ENCODE results near the gene LGALS4. TPM values are rescaled to one million over a fixed set of nuclear protein-coding genes. Genes with fewer than 3 reads are reported as not detected.
"Not testable (repeated sequence)": the region's sequence is repeated elsewhere in the genome, so short reads cannot be mapped to it uniquely, and the experiment has no call there.

The LGALS4 gene
- total RNA-seq, 1 donor from 2014 or later, result 1.1 TPM

DNA sequence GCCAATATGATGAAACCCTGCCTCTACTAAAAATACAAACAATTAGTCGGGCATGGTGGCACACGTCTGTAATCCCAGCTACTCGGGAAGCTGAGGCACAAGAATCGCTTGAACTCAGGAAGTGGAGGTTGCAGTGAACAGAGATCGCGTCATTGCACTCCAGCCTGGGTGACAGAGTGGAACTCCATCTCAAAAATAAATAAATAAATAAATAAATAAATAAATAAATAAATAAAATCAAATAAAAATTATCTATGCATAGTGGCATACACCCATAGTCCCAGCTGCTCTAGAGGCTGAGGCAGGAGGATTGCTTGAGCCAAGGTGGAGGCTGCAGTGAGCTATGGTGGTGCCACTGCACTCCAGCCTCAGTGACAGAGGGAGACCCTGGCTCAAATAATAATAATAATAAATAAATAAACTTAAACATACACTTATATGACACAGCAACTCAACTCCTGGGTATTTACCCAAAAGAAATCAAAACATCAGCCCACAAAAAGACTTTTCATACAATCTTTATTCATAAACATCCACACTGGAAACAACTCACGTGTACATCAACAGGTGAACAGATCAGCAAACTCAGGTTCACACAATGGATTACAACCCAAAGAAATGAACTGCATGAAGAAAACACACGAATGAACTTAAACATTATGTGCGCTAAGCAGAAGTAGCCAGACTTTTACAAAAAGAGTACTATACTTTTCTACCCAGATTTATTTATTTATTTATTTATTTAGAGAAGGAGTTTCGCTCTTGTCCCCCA is 46.3 kb downstream of the LGALS4 start:
- FAIRE-seq (no peak), DNase-seq (ENCODE audit: low read depth) (no peak)
- no peak overlapping the region for H3K4me3 ChIP-seq (ENCODE audit: low read depth, low read length)
- TF ChIP-seq, protein P1, sequence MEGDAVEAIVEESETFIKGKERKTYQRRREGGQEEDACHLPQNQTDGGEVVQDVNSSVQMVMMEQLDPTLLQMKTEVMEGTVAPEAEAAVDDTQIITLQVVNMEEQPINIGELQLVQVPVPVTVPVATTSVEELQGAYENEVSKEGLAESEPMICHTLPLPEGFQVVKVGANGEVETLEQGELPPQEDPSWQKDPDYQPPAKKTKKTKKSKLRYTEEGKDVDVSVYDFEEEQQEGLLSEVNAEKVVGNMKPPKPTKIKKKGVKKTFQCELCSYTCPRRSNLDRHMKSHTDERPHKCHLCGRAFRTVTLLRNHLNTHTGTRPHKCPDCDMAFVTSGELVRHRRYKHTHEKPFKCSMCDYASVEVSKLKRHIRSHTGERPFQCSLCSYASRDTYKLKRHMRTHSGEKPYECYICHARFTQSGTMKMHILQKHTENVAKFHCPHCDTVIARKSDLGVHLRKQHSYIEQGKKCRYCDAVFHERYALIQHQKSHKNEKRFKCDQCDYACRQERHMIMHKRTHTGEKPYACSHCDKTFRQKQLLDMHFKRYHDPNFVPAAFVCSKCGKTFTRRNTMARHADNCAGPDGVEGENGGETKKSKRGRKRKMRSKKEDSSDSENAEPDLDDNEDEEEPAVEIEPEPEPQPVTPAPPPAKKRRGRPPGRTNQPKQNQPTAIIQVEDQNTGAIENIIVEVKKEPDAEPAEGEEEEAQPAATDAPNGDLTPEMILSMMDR (IDR thresholded peaks at IDR 0.05; ENCODE audit: insufficient read depth, low read length, severe bottlenecking), result no peak
- no peaks in the 10 kb centered on the region for H3K27me3 ChIP-seq (ENCODE audit: control insufficient read depth, insufficient read depth, low read length)
- no peaks in the 10 kb centered on the region for H3K36me3 ChIP-seq (ENCODE audit: control insufficient read depth, insufficient read depth, low read length)

DNA sequence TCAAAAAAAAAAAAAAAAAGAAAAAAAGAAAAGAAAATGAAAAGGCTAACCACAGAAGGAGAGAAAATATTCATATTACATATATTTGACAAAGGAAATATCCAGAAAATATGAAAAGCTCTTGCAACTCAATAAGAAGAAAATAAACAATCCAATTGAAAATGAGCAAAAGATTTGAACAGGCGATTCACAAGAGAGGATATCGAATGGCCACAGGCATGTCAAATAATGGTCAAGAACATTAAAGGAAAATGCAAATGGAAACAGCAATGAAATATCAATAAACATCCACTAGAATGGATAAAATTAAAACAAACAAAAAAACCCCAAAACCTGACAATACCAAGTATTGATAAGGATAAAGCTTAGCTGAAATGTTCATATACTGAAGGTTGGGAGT is 47.5 kb downstream of the LGALS4 start:
- TF ChIP-seq, protein P1 (IDR thresholded peaks at IDR 0.05; ENCODE audit: insufficient read depth, low read length, severe bottlenecking), result no peak
- no peak for DNase-seq (ENCODE audit: low read depth)
- H3K27me3 ChIP-seq (ENCODE audit: control insufficient read depth, insufficient read depth, low read length), result no peaks in the 10 kb centered on the region
- no peak overlapping the region for H3K4me3 ChIP-seq (ENCODE audit: low read depth, low read length)
- H3K36me3 ChIP-seq (ENCODE audit: control insufficient read depth, insufficient read depth, low read length), result no peaks in the 10 kb centered on the region
- FAIRE-seq, result no peak

DNA sequence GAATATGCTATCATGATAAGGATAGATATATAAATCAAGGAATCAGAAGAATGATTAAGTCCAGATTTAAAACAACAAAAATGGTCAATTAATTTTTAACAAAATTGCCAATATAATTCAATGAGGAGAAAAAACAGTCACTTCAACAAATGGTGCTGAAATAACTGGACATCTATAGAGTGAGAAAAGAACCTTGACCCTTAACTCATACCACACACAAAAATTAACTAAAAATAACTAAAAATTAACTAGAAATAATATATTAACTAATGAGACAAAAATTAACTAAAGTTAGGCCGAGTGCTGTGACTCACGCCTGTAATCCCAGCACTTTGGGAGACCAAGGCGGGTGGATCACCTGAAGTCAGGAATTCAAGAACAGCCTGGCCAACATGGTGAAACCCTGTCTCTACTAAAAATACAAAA is 48.9 kb downstream of the LGALS4 start:
- Histone ChIP-seq H3K27me3 (ENCODE audit: control insufficient read depth, insufficient read depth, low read length) (no peaks in the 10 kb centered on the region), H3K4me3 (ENCODE audit: low read depth, low read length) (no peak overlapping the region), H3K36me3 (ENCODE audit: control insufficient read depth, insufficient read depth, low read length) (no peaks in the 10 kb centered on the region)
- no peak for FAIRE-seq
- TF ChIP-seq, protein P1 (IDR thresholded peaks at IDR 0.05; ENCODE audit: insufficient read depth, low read length, severe bottlenecking), result no peak
- no peak for DNase-seq (ENCODE audit: low read depth)

DNA sequence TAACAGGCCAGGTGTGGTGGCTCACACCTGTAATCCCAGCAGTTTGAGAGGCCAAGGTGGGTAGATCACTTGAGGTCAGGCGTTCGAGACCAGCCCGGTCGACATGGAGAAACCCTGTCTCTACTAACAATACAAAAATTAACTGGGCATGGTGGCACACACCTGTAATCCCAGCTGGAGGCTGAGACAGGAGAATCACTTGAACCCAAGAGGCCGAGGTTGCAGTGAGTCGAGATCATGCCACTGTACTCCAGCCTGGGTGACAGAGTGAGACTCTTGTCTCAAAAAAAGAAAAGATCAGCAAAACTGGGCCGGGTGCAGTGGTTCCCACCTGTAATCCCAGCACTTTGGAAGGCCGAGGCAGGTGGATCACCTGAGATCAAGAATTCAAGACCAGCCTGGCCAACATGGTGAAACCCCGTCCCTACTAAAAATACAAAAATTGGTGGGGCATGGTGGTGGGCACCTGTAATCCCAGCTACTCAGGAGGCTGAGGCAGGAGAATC is 50.8 kb downstream of the LGALS4 start:
- not testable (repeated sequence) for H3K27me3 ChIP-seq (ENCODE audit: control insufficient read depth, insufficient read depth, low read length); H3K4me3 ChIP-seq (ENCODE audit: low read depth, low read length); FAIRE-seq; DNase-seq (ENCODE audit: low read depth); H3K36me3 ChIP-seq (ENCODE audit: control insufficient read depth, insufficient read depth, low read length)

DNA sequence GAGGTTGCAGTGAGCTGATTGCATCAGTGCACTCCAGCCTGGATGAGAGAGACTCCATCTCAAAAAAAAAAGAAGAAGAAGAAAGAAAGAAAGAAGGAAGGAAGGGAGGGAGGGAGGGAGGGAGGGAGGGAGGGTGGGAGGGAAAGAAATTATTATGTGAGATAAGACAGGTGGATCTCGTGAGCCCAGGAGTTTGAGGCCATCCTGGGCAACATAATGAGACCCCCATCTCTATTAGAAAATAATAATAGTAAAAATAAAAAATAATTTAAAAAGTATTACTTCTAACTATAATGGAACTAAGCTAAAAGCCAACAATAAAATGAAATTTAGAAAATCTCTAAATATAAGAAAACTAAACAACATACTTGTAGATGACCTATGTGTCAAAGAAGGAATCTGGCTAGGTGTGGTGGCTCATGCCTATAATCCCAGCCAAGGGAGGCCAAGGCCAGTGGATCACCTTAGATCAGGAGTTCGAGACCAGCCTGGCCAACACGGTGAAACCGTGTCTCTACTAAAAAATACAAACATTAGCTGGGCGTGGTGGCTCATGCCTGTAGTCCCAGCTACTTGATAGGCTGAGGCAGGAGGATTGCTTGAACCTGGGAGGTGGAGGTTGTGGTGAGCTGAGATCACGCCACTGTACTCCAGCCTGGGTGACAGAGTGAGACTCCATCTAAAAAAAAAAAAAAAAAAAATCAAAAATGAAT is 51.8 kb downstream of the LGALS4 start:
- FAIRE-seq; H3K27me3 ChIP-seq (ENCODE audit: control insufficient read depth, insufficient read depth, low read length); H3K4me3 ChIP-seq (ENCODE audit: low read depth, low read length); H3K36me3 ChIP-seq (ENCODE audit: control insufficient read depth, insufficient read depth, low read length); DNase-seq (ENCODE audit: low read depth): not testable (repeated sequence)

DNA sequence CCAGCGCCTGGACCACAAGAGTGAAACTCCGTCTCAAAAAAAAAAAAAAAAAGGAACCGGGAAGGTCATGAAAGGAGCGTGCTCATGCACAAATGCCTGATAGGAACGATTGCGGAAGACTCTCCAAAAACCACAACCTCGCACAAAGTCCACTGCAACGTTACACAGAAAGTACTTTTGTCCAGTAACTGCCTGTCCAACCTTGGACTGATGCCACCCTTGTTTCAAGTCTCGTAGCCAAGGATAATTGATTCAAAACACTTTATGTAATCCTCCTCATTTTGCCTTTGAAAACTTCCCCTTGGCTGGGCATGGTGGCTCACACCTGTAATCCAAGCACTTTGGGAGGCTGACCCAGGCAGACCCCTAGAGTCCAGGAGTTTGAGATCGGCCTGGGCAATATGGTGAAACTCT is 53.1 kb downstream of the LGALS4 start:
- H3K4me3 ChIP-seq (ENCODE audit: low read depth, low read length), result no peak overlapping the region
- no peak for DNase-seq (ENCODE audit: low read depth)
- H3K27me3 ChIP-seq (ENCODE audit: control insufficient read depth, insufficient read depth, low read length), result no peaks in the 10 kb centered on the region
- H3K36me3 ChIP-seq (ENCODE audit: control insufficient read depth, insufficient read depth, low read length), result no peaks in the 10 kb centered on the region
- no peak for FAIRE-seq
- TF ChIP-seq, protein P1 (IDR thresholded peaks at IDR 0.05; ENCODE audit: insufficient read depth, low read length, severe bottlenecking), result no peak

DNA sequence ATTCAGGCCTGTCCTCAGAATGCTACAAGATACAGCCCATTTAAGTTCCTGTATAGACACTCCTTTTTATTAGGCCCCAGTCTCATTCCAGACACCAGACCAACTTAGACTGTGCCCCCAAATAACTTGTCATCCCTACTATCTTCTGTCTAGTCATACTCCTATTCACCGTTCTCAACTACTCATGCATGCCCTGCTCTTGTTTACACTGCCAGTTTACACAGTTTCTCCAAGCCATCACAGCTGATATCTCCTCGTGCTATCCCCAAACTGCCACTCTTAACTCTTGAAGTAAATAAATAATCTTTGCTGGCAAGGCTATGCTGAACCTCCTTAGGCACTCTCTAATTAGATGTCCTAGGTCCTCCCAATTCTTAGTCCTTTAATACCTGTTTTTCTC is 58.5 kb downstream of the LGALS4 start:
- H3K36me3 ChIP-seq (ENCODE audit: control insufficient read depth, insufficient read depth, low read length); DNase-seq (ENCODE audit: low read depth); H3K27me3 ChIP-seq (ENCODE audit: control insufficient read depth, insufficient read depth, low read length); FAIRE-seq; H3K4me3 ChIP-seq (ENCODE audit: low read depth, low read length): not testable (repeated sequence)

DNA sequence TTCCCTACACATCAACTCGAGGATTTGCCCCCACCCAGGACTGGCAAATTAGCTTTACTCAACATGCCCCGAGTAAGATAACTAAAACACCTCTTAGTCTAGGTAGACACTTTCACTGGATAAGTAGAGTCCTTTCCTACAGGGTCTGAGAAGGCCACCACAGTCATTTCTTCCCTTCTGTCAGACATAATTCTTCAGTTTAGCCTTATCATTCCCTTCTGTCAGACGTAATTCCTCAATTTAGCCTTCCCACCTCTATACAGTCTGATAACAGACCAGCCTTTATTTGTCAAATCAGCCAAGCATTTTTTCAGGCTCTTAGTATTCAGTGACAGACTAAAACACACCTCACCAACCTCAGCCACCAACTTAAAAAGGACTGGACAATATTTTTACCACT is 59.0 kb downstream of the LGALS4 start:
- not testable (repeated sequence) for H3K36me3 ChIP-seq (ENCODE audit: control insufficient read depth, insufficient read depth, low read length); DNase-seq (ENCODE audit: low read depth); FAIRE-seq; H3K27me3 ChIP-seq (ENCODE audit: control insufficient read depth, insufficient read depth, low read length); H3K4me3 ChIP-seq (ENCODE audit: low read depth, low read length)
